RWPE1 (cell line): ENCODE data around the gene RFX3.

Source experiments
- CTCF ChIA-PET: fragments of 350-600 bp; sonication (Branson Sonifier 250); formaldehyde crosslinking; extraction: SDS; loops from one replicate; lab custom pipeline; 2021; lab: Yijun Ruan, JAX
- POLR2A ChIA-PET: fragments of 400-600 bp; formaldehyde crosslinking; extraction: SDS; loops from one replicate; lab custom pipeline; 2020; ENCODE audit warnings: antibody characterized with exemption; ENCODE audit not compliant: low non-redundant PET; lab: Yijun Ruan, JAX
- DNase-seq: peaks from one replicate; pipeline ENCODE4 v3.0.0; 2012; ENCODE audit warnings: low spot score
- H3K27ac ChIP-seq: fragments of 450-650 bp; 2 replicates; pipeline ENCODE4 v1.5.1; 2017
- CTCF ChIP-seq: fragments of 450-650 bp; conservative IDR thresholded peaks from 2 replicates; pipeline ENCODE4 v1.5.1; 2017; ENCODE audit warnings: low read depth, mild to moderate bottlenecking

The RFX3 gene

DNA sequence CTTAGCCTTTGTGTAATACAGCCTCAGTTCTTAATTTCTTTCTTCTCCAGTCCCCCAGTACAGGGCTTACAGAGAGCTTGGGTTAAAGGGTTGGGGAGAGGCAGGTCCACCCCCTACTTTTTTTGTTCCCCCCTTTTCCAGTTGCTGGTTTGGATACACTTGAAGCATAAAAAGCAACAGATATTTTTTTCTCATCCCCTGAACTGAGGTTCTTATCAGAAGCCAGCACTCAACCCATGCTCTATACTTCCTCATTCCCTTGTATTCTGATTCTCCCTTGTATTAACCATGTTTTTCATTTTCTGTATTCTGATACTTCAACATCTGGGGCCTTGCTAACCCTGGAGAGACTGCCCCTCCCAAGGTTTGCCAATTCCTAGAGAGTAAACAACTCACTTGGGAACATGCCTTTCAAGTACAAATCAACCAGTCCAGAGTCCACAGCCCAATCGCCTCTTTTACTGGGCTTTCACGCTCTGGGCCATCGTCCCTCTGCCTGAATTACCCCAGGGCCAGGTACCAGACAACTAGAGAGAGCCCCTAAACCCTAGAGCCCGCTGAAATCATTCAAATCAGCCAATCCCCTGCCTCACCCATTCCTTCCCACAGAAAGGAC, 348.5 kb downstream of the RFX3 start:
- CTCF ChIA-PET = no interaction called here
- POLR2A ChIA-PET = no interaction called here
- DNase-seq = no peak
- no peak for TF ChIP-seq CTCF
- H3K27ac ChIP-seq = no peak overlapping the region

DNA sequence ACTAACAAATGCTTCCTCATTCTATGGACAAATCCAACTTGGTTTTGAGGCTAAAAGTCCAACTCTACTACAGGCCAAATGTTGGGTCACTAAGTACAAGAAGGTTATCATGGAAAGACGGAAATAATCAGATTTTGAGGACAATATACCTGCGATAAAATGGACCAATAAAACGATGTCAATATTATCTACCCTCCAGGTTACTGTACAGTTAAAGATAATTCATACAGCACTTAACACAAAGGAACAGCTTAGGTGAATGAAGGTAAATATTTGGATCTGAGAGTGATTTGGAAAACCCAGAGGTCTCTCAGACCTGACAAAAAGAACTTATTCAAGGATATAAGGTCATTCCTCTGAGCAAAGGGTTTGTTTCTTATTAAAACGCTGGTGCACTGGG, 352.4 kb downstream of the RFX3 start:
- ChIA-PET POLR2A (no interaction called here), CTCF (no interaction called here)
- no peak overlapping the region for H3K27ac ChIP-seq
- DNase-seq = no peak
- no peak for TF ChIP-seq CTCF

DNA sequence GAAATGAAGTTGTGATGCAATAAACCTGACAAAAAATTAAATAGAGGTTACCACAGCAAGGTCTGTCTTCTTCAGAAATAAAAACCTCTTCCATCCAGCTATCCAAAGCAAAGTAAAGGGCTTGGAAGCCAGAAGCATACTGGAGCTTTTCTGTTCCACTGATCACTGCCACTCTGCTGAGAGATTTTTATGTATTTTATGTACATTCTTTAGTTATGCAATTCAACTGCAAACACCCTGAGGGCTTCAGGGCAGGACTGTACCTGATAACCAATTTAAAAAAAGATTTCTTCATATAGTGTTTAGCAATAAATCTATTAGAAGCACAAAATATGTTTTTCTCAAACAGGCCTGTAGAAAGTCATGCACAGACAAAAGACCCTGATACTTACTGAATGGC, 355.0 kb downstream of the RFX3 start:
- no peak overlapping the region for H3K27ac ChIP-seq
- POLR2A ChIA-PET = no interaction called here
- no peak for TF ChIP-seq CTCF
- DNase-seq = no peak
- CTCF ChIA-PET = interaction anchor here (0.9 kb wide), 1 partner anchor 10 kb away, joined by 3 read pairs; no protein-coding TSS in a partner anchor
